ENCODE measurements around the gene MACROD1. TPM values are rescaled to one million over a fixed set of nuclear protein-coding genes. Genes with fewer than 3 reads are reported as not detected.
A peak's percentile ranks its signal among the peaks of the same experiment; 100 is the strongest.

MACROD1 gene
- total and polyA plus RNA-seq, 2 of the 13 experiments (the other 11 are each of a cell fraction or from before 2014, with no cell fraction given), result 23.1 to 34.5 TPM

DNA sequence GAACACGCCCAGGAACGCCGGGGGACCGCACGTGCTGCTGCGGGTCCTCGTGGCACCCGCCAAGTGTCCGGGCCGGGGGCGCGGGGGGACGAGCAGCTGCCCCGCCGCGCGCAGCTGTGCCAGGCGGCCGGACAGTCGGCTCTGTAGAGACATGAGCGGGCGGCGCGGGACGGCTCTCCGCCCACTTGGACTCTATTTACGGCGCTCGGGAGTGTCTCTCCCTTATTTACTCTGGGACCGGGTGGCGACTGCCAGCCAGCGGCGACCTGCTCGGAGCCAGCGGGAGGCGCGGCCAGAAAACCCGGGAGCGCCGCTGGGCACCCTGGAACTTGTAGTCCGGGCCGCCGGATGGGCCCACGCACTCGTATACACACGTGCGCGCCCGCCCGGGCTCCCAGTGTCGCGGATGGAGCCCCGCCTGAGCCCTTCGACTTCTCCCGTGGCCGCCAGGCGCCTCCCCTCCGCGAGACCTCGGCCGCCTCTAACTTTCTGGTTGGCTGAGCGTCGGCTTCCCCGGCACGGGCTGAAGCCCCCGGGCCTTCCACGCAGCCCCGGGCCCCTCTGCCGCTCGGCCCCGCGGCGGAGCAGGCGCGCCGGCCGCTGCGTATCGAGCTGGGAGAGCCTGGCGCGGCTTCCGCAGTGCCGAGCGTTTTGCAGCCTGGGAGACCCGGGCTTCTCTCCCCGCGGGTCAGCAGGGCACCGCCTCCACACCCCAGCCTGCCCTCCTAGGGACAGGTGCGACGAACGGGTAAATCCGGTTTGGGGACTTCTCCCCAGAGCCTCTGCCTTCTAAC, at the start of gene MACROD1 (continued):
- TF ChIP-seq ZNF383 (CRISPR knock-in tag; IDR thresholded peaks at IDR 0.05; ENCODE audit: borderline replicate concordance) (no peak), ZNF749 (CRISPR knock-in tag; IDR thresholded peaks at IDR 0.05; ENCODE audit: borderline replicate concordance) (0 out of 2 replicates have a peak, but pooled peaks have one; percentile 30), TBX3 (IDR thresholded peaks at IDR 0.05; ENCODE audit: borderline replicate concordance) (no peak), ZNF207 (IDR thresholded peaks at IDR 0.05; ENCODE audit: borderline replicate concordance) (no peak), YEATS2 (CRISPR knock-in tag; IDR thresholded peaks at IDR 0.05; ENCODE audit: borderline replicate concordance) (peak; percentile 62; the same call in 1 of the 2 replicates), ZNF549 (CRISPR knock-in tag; IDR thresholded peaks at IDR 0.05) (no peak), ZBTB38 (CRISPR knock-in tag; IDR thresholded peaks at IDR 0.05) (no peak; the same call in 1 of the 2 replicates), ZNF232 (CRISPR knock-in tag; IDR thresholded peaks at IDR 0.05; ENCODE audit: borderline replicate concordance) (peak; percentile 60; the same call in 1 of the 2 replicates), SP1 (IDR thresholded peaks at IDR 0.05) (no peak), SP1 (CRISPR knock-in tag; IDR thresholded peaks at IDR 0.05) (peak; percentile 20; the same call in 1 of the 2 replicates), ATAD3A (CRISPR knock-in tag; IDR thresholded peaks at IDR 0.05) (no peak), TBL1XR1 (IDR thresholded peaks at IDR 0.05; ENCODE audit: borderline replicate concordance, low read length, partially characterized antibody) (no peak), ZNF282 (IDR thresholded peaks at IDR 0.05; ENCODE audit: partially characterized antibody) (no peak)
- TF ChIP-seq, protein P1, sequence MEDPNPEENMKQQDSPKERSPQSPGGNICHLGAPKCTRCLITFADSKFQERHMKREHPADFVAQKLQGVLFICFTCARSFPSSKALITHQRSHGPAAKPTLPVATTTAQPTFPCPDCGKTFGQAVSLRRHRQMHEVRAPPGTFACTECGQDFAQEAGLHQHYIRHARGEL (CRISPR knock-in tag; IDR thresholded peaks at IDR 0.05), result no peak
- TF ChIP-seq, protein P2, sequence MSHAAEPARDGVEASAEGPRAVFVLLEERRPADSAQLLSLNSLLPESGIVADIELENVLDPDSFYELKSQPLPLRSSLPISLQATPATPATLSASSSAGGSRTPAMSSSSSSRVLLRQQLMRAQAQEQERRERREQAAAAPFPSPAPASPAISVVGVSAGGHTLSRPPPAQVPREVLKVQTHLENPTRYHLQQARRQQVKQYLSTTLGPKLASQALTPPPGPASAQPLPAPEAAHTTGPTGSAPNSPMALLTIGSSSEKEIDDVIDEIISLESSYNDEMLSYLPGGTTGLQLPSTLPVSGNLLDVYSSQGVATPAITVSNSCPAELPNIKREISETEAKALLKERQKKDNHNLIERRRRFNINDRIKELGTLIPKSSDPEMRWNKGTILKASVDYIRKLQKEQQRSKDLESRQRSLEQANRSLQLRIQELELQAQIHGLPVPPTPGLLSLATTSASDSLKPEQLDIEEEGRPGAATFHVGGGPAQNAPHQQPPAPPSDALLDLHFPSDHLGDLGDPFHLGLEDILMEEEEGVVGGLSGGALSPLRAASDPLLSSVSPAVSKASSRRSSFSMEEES (CRISPR knock-in tag; IDR thresholded peaks at IDR 0.05), result no peak; the same call in 1 of the 2 replicates
- TF ChIP-seq, protein P3, sequence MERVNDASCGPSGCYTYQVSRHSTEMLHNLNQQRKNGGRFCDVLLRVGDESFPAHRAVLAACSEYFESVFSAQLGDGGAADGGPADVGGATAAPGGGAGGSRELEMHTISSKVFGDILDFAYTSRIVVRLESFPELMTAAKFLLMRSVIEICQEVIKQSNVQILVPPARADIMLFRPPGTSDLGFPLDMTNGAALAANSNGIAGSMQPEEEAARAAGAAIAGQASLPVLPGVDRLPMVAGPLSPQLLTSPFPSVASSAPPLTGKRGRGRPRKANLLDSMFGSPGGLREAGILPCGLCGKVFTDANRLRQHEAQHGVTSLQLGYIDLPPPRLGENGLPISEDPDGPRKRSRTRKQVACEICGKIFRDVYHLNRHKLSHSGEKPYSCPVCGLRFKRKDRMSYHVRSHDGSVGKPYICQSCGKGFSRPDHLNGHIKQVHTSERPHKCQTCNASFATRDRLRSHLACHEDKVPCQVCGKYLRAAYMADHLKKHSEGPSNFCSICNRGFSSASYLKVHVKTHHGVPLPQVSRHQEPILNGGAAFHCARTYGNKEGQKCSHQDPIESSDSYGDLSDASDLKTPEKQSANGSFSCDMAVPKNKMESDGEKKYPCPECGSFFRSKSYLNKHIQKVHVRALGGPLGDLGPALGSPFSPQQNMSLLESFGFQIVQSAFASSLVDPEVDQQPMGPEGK (CRISPR knock-in tag; IDR thresholded peaks at IDR 0.05), result peak; percentile 6; the same call in 1 of the 2 replicates
- TF ChIP-seq, protein P4, sequence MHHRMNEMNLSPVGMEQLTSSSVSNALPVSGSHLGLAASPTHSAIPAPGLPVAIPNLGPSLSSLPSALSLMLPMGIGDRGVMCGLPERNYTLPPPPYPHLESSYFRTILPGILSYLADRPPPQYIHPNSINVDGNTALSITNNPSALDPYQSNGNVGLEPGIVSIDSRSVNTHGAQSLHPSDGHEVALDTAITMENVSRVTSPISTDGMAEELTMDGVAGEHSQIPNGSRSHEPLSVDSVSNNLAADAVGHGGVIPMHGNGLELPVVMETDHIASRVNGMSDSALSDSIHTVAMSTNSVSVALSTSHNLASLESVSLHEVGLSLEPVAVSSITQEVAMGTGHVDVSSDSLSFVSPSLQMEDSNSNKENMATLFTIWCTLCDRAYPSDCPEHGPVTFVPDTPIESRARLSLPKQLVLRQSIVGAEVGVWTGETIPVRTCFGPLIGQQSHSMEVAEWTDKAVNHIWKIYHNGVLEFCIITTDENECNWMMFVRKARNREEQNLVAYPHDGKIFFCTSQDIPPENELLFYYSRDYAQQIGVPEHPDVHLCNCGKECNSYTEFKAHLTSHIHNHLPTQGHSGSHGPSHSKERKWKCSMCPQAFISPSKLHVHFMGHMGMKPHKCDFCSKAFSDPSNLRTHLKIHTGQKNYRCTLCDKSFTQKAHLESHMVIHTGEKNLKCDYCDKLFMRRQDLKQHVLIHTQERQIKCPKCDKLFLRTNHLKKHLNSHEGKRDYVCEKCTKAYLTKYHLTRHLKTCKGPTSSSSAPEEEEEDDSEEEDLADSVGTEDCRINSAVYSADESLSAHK (CRISPR knock-in tag; IDR thresholded peaks at IDR 0.05; ENCODE audit: borderline replicate concordance), result no peak
- TF ChIP-seq, protein P5, sequence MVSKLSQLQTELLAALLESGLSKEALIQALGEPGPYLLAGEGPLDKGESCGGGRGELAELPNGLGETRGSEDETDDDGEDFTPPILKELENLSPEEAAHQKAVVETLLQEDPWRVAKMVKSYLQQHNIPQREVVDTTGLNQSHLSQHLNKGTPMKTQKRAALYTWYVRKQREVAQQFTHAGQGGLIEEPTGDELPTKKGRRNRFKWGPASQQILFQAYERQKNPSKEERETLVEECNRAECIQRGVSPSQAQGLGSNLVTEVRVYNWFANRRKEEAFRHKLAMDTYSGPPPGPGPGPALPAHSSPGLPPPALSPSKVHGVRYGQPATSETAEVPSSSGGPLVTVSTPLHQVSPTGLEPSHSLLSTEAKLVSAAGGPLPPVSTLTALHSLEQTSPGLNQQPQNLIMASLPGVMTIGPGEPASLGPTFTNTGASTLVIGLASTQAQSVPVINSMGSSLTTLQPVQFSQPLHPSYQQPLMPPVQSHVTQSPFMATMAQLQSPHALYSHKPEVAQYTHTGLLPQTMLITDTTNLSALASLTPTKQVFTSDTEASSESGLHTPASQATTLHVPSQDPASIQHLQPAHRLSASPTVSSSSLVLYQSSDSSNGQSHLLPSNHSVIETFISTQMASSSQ (IDR thresholded peaks at IDR 0.05; ENCODE audit: low read depth), result no peak
- TF ChIP-seq, protein P5 (CRISPR knock-in tag; IDR thresholded peaks at IDR 0.05; ENCODE audit: borderline replicate concordance), result peak; percentile 46; the same call in 1 of the 2 replicates

Data from HepG2 (cell line).